Measurements from ENCODE around the gene GIGYF2.

The GIGYF2 gene

DNA sequence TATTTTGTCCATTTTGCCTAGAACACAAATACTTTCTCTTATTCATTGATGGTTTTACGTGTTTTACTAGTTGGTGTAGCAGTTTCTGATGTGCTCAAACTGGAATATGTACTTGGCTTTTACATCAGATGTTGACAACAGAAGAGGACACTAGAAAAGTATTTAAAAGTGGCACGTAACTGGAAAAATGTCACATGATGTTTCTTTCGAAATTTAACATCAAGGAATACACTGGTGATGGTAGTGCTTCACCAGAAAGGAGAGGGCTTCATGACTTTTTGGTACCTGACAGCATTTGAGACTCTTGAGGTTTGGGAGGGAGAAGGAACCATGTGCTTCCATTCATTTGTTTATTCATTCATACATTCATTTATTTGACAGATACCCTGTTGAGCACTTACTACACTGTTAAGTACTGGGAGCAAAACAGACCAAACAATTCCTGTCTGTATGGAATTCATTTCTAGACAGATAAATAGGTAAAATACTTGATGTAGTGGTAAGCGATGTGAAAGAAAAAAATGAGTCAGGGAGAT is 1.5 kb downstream of the GIGYF2 start:
- peaks cover 65% of the 10 kb centered on the region for H3K79me2 ChIP-seq (ENCODE audit: insufficient read depth, low read length)
- no peaks in the 10 kb centered on the region for H3K27me3 ChIP-seq (ENCODE audit: insufficient read depth, low read length, poor library complexity)
- peak overlapping the region; percentile 98 for H3K9ac ChIP-seq (ENCODE audit: low read depth, low read length)
- peak overlapping the region; percentile 86 for H3K4me2 ChIP-seq (ENCODE audit: insufficient read depth, low read length)
- H3K4me1 ChIP-seq (ENCODE audit: insufficient read depth, low read length), result peaks cover 43% of the 10 kb centered on the region
- no peaks in the 10 kb centered on the region for H3K9me3 ChIP-seq (ENCODE audit: insufficient read depth, low read length, severe bottlenecking)
- peak overlapping the region; percentile 99 to 100; a peak in 3 of 4 replicates for H3K4me3 ChIP-seq (ENCODE audit: low read depth in 1 of 2, low read length in 2 of 2)
- TF ChIP-seq, protein P1, sequence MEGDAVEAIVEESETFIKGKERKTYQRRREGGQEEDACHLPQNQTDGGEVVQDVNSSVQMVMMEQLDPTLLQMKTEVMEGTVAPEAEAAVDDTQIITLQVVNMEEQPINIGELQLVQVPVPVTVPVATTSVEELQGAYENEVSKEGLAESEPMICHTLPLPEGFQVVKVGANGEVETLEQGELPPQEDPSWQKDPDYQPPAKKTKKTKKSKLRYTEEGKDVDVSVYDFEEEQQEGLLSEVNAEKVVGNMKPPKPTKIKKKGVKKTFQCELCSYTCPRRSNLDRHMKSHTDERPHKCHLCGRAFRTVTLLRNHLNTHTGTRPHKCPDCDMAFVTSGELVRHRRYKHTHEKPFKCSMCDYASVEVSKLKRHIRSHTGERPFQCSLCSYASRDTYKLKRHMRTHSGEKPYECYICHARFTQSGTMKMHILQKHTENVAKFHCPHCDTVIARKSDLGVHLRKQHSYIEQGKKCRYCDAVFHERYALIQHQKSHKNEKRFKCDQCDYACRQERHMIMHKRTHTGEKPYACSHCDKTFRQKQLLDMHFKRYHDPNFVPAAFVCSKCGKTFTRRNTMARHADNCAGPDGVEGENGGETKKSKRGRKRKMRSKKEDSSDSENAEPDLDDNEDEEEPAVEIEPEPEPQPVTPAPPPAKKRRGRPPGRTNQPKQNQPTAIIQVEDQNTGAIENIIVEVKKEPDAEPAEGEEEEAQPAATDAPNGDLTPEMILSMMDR (IDR thresholded peaks at IDR 0.05; ENCODE audit: borderline replicate concordance, extremely low read depth, low read length, poor library complexity, severe bottlenecking), result no peak
- TF ChIP-seq EZH2 (IDR thresholded peaks at IDR 0.05; ENCODE audit: borderline replicate concordance, low read depth, low read length, severe bottlenecking), result no peak
- H4K20me1 ChIP-seq (ENCODE audit: insufficient read depth, low read length), result peaks cover 16% of the 10 kb centered on the region; the same call in 1 of the 2 replicates
- ATAC-seq (ENCODE audit: insufficient read depth, low read depth) (no peak), DNase-seq (no peak)
- H2AFZ ChIP-seq (ENCODE audit: low read depth, low read length), result no peak overlapping the region
- peak overlapping the region; percentile 86 for H3K27ac ChIP-seq (ENCODE audit: low read length)
- H3K36me3 ChIP-seq (ENCODE audit: insufficient read depth, low read length), result peaks cover 25% of the 10 kb centered on the region

GRCh38 chr2:232699110-232699509 is 2.0 kb downstream of the GIGYF2 start:
- TF ChIP-seq, protein P1 (IDR thresholded peaks at IDR 0.05; ENCODE audit: borderline replicate concordance, extremely low read depth, low read length, poor library complexity, severe bottlenecking), result no peak
- no peak for TF ChIP-seq EZH2 (IDR thresholded peaks at IDR 0.05; ENCODE audit: borderline replicate concordance, low read depth, low read length, severe bottlenecking)
- ATAC-seq (ENCODE audit: insufficient read depth, low read depth), result no peak
- peak overlapping the region; percentile 86 for H3K4me2 ChIP-seq (ENCODE audit: insufficient read depth, low read length)
- no peak for DNase-seq
- H2AFZ ChIP-seq (ENCODE audit: low read depth, low read length), result no peak overlapping the region
- peaks cover 43% of the 10 kb centered on the region for H3K4me1 ChIP-seq (ENCODE audit: insufficient read depth, low read length)
- H3K9me3 ChIP-seq (ENCODE audit: insufficient read depth, low read length, severe bottlenecking), result no peaks in the 10 kb centered on the region
- peak overlapping the region; percentile 86; the same call in 1 of the 2 replicates for H3K27ac ChIP-seq (ENCODE audit: low read length)
- H3K4me3 ChIP-seq (ENCODE audit: low read depth in 1 of 2, low read length in 2 of 2), result peak overlapping the region in 1 of 2 experiments; percentile 100; a peak in 2 of 4 replicates
- H3K9ac ChIP-seq (ENCODE audit: low read depth, low read length), result peak overlapping the region; percentile 98
- peaks cover 30% of the 10 kb centered on the region for H3K36me3 ChIP-seq (ENCODE audit: insufficient read depth, low read length)
- peaks cover 70% of the 10 kb centered on the region for H3K79me2 ChIP-seq (ENCODE audit: insufficient read depth, low read length)
- peaks cover 21% of the 10 kb centered on the region for H4K20me1 ChIP-seq (ENCODE audit: insufficient read depth, low read length)
- no peaks in the 10 kb centered on the region for H3K27me3 ChIP-seq (ENCODE audit: insufficient read depth, low read length, poor library complexity)

DNA sequence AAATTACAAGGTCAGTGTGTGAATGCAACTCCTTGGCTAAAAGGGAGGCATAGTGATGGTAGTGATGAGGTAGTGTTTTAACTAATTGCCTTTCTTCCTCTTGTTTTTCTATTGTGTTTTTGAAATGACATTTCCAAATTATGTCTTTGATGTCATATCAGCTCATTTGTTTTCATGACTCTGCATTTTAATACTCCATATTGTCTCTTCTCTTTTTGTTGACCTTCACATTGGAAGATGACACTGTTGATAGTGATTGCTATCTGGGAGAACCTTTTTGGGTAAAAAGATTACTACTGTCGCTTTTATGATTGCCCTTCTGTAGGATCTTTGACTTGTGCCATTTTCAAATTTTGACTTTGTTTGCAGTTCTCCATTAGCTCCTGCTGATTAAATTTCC is 3.0 kb downstream of the GIGYF2 start:
- DNase-seq, result no peak
- no peak overlapping the region for H3K9ac ChIP-seq (ENCODE audit: low read depth, low read length)
- H3K4me1 ChIP-seq (ENCODE audit: insufficient read depth, low read length), result peaks cover 43% of the 10 kb centered on the region
- no peaks in the 10 kb centered on the region for H3K9me3 ChIP-seq (ENCODE audit: insufficient read depth, low read length, severe bottlenecking)
- peak overlapping the region in 1 of 2 experiments; percentile 2; a peak in 1 of 4 replicates for H3K4me3 ChIP-seq (ENCODE audit: low read depth in 1 of 2, low read length in 2 of 2)
- peaks cover 24% of the 10 kb centered on the region for H4K20me1 ChIP-seq (ENCODE audit: insufficient read depth, low read length)
- TF ChIP-seq, protein P1 (IDR thresholded peaks at IDR 0.05; ENCODE audit: borderline replicate concordance, extremely low read depth, low read length, poor library complexity, severe bottlenecking), result no peak
- no peak for TF ChIP-seq EZH2 (IDR thresholded peaks at IDR 0.05; ENCODE audit: borderline replicate concordance, low read depth, low read length, severe bottlenecking)
- ATAC-seq (ENCODE audit: insufficient read depth, low read depth), result no peak
- H3K27ac ChIP-seq (ENCODE audit: low read length), result no peak overlapping the region
- H3K27me3 ChIP-seq (ENCODE audit: insufficient read depth, low read length, poor library complexity), result no peaks in the 10 kb centered on the region
- H3K79me2 ChIP-seq (ENCODE audit: insufficient read depth, low read length), result peaks cover 78% of the 10 kb centered on the region
- no peak overlapping the region for H2AFZ ChIP-seq (ENCODE audit: low read depth, low read length)
- peak overlapping the region; percentile 86; the same call in 1 of the 2 replicates for H3K4me2 ChIP-seq (ENCODE audit: insufficient read depth, low read length)
- H3K36me3 ChIP-seq (ENCODE audit: insufficient read depth, low read length), result peaks cover 34% of the 10 kb centered on the region
